Large intestine (tissue), 3 donors: ENCODE data around the gene ATP2C2. TPM values are rescaled to one million over a fixed set of nuclear protein-coding genes. Genes with fewer than 3 reads are reported as not detected.
"Not testable (repeated sequence)": the region's sequence is repeated elsewhere in the genome, so short reads cannot be mapped to it uniquely, and the experiment has no call there.

ENCODE experiments used
- DNase-seq, 2 donors: peaks; one replicate each; pipeline versions ENCODE4 v3.0.0 to v3.0.0-alpha.2; 2013
- H3K27ac ChIP-seq: one replicate; pipeline ENCODE4 v1.5.1; 2013; ENCODE audit warnings: low read length
- H3K27me3 ChIP-seq: 2 replicates; pipeline ENCODE4 v1.6.1; 2013; ENCODE audit warnings: low read length; ENCODE audit not compliant: control insufficient read depth, insufficient read depth
- H3K36me3 ChIP-seq: 2 replicates; pipeline ENCODE4 v1.6.1; 2013; ENCODE audit warnings: low read length; ENCODE audit not compliant: control insufficient read depth, insufficient read depth
- H3K4me1 ChIP-seq: one replicate; pipeline ENCODE4 v1.6.1; 2013; ENCODE audit warnings: low read length; ENCODE audit not compliant: control insufficient read depth, insufficient read depth
- H3K4me3 ChIP-seq: one replicate; pipeline ENCODE4 v1.5.1; 2013; ENCODE audit warnings: low read length
- H3K9me3 ChIP-seq: one replicate; pipeline ENCODE4 v1.6.1; 2013; ENCODE audit warnings: mild to moderate bottlenecking, low read depth, low read length, moderate library complexity; ENCODE audit not compliant: control insufficient read depth
- WGBS: methylation state at CpG from one replicate; pipeline ENCODE4 v1.1.5; 2013; ENCODE audit warnings: low lambda C conversion rate; ENCODE audit not compliant: insufficient coverage; 5-methylcytosine and 5-hydroxymethylcytosine counted together
- polyA plus RNA-seq: library from polyadenylated mRNA; unstranded; fragments of 120-200 nt; gene quantifications from one replicate; pipeline ENCODE4 v1.2.1, GENCODE V29; 2013

ATP2C2 gene
- polyA plus RNA-seq, 1 donor, result 17.4 TPM

DNA sequence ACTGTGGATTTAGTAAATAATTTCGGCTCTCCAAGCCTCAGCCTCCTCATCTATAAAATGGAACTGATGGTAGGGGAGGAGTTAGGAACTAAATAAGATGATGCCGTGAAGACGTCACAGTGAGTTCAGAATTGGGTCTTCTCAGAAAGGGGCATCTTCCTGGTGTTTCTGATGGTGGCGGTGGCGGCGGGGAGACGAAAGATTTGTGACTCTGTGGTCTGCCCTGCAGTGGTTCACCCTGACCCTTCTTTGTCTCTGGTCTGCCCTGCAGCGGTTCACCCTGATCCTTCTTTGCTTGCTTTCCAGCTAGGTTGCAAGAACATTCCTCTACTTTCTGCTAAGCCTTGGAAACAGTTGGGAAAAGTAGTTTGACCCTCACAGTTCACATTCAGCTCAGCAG, 39.3 kb upstream of the ATP2C2 start:
- H3K27ac ChIP-seq, result no peak overlapping the region
- no peaks in the 10 kb centered on the region for H3K27me3 ChIP-seq
- no peaks in the 10 kb centered on the region for H3K4me1 ChIP-seq
- H3K9me3 ChIP-seq, result no peaks in the 10 kb centered on the region
- no CpG with 5 or more reads among the region's 8 CpGs for WGBS
- H3K4me3 ChIP-seq, result no peak overlapping the region
- DNase-seq, result no peak
- H3K36me3 ChIP-seq, result no peaks in the 10 kb centered on the region

DNA sequence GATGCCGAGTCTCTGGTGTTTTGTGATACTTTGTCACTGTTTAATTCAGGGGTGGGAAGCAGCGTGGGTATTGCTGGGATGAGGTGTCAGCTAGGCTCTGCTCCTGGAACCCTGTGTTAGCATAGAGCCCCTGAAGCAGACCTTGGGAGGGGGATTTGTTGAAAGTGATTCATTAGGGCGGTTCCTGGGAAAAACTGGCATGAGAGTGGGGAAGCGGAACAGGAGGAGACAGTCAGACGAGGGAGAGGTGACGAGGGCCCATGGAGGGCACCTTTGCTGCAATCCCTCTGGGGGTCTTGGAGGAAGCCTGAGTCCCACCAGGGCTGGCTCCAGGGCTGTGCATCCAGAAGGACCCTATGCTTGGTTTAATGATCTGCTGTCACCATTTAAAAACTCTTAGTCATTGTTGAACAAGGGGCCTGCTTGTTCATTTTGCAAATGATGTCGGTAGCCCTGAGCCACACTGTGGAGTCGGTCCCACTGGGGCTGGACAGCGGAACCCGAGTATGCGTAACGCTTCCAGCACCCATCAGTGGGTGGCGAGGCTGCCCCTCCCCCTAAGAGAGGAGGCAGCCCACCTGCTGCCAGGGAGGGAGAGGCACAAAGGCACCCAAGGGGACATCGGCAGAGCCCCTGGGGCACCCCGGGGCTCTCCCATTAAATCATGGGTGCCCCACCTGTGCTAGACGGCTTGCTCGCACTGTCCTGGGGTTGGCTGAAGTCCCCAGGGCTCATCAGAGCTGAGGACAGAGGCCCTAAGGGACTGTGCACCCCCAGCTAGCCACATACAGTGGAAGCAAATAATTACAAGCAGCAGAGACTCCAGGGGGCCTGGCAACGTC, 38.3 kb upstream of the ATP2C2 start:
- Histone ChIP-seq H3K36me3 (no peaks in the 10 kb centered on the region), H3K27me3 (no peaks in the 10 kb centered on the region), H3K4me3 (no peak overlapping the region), H3K4me1 (no peaks in the 10 kb centered on the region), H3K27ac (no peak overlapping the region), H3K9me3 (no peaks in the 10 kb centered on the region)
- DNase-seq, result no peak
- no CpG with 5 or more reads among the region's 18 CpGs for WGBS

DNA sequence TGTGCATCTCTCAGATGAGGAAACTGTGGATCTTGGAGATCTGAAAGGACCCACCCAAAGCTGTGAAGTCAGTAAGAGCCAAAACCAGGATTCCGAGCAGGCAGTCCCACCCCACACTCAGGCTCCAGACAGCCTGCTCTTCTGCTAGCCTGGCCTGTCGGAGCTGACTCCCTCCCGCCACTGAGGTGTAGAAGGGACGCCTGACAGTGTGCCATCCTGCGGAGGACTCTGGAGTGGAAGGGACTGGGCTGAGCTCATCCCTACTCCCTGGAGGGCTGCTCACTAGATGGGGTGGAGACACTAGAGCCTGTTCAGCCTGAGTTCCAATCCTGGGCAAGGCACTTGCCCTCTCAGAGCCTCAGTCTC, 37.7 kb upstream of the ATP2C2 start:
- WGBS, result no CpG with 5 or more reads among the region's 5 CpGs
- Histone ChIP-seq H3K27ac (no peak overlapping the region), H3K27me3 (no peaks in the 10 kb centered on the region), H3K4me3 (no peak overlapping the region), H3K36me3 (no peaks in the 10 kb centered on the region), H3K9me3 (no peaks in the 10 kb centered on the region), H3K4me1 (no peaks in the 10 kb centered on the region)
- no peak for DNase-seq

DNA sequence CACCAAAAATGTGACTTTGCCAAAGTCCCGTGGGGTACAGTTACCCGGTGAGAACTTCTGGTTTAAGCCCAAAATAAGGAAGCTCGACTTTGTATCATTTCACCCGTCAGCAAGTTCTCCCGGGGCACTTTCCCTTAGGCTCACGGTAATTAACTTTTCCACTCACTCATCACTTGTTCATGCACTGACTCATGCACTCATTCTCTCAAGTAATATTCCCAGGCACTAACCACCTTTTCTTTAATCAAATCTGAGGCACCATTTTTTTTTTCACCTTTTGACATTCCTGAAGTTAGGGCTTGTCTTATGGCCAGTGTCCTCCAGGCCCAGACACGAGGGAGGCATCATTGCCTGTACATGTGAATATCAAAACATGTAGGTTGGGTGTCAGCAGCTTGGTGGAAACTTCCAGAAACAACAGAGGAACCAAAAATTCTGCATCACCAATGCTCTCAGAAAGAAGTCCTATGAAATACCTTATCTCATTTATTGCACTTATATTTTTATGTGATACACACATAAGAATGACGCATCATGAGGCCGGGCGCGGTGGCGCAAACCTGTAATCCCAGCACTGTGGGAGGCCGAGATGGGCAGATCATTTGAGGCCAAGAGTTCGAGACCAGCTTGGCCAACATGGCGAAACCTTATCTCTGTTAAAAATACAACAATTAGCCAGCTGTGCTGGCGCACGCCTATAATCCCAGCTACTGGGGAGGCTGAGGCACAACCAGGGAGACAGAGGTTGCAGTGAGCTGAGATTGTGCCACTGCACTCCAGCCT, 36.1 kb upstream of the ATP2C2 start:
- Histone ChIP-seq H3K27ac (no peak overlapping the region), H3K9me3 (no peaks in the 10 kb centered on the region), H3K27me3 (no peaks in the 10 kb centered on the region), H3K4me3 (no peak overlapping the region), H3K4me1 (no peaks in the 10 kb centered on the region), H3K36me3 (no peaks in the 10 kb centered on the region)
- no peak for DNase-seq
- WGBS, result 77% methylated on average over 5 of the region's 17 CpGs

DNA sequence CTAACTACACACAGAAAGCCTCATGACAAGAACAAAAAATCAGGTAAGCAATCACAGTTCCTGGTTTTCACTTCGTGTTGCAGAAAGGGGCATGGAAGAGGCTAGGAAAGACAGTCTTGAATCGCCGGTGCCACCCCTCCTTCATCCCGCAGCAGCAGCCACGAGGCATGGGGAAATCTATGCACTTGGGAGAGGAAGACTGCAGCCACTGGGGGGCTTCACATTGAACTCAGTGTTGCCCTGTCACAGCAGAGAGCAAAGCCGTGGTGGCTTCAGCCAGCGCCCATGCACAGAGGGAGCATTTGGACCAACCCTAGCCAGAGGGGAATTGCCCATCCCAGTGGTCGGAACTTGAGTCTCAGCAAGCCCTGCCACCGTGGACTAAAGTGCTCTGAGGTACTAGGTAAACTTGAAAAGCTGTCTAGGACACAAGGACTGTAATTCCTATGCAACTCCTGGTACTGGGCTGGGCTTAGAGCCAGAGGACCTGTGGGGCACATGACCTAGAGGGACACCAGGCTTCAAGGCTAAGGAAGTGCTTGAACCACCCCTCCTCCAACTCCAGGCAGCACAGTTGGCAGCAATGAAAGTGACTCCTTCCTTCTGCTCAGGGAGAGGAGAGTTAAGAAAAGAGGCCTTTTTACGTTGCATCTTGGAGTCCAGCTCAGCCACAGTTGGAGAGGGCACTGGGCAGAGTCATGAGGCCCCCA, 35.2 kb upstream of the ATP2C2 start:
- no peaks in the 10 kb centered on the region for H3K9me3 ChIP-seq
- no peak overlapping the region for H3K27ac ChIP-seq
- DNase-seq, result peak in 1 of 2 donors; percentile 15
- H3K4me3 ChIP-seq, result no peak overlapping the region
- no peaks in the 10 kb centered on the region for H3K27me3 ChIP-seq
- H3K4me1 ChIP-seq, result no peaks in the 10 kb centered on the region
- H3K36me3 ChIP-seq, result no peaks in the 10 kb centered on the region
- no CpG with 5 or more reads among the region's 10 CpGs for WGBS

DNA sequence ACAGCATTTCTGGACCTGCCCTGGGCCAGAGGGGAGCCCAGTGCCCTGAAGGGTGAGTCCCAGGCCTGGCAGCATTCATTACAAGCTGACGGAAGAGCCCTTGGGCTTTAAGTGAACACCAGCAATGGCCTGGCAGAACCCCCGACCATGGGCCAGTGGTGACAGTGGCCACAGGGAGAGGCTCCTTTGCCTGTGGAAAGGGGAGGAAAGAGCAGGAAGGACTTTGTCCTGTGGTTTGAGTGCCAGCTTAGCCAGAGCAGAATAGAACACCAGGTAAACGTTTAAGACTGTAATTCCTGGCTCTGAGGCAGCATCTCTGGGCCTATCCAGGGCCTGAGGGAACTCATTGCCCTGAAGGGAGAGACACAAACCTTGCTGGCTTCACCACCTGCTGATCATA, 34.3 kb upstream of the ATP2C2 start:
- WGBS, result no CpG with 5 or more reads among the region's 3 CpGs

DNA sequence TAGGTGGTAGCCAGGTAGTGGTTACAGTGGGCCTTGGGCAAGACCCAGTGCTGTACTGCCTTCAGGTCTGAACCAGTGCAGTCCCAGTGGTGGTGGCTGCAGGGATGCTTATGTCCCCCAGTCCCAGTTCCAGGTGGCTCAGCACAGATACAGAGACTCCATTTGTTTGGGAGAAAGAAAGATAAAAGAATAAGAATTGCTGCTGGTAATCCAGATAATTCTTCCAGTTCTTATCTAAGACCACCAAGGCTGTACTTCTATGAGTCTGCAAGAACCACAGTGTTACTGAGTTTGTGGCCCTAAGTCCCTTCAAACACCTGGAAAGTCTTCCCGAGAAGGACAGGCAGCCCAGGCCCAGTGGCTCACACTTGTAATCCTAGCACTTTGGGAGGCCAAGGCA, 33.9 kb upstream of the ATP2C2 start:
- H3K9me3 ChIP-seq, result no peaks in the 10 kb centered on the region
- H3K36me3 ChIP-seq, result no peaks in the 10 kb centered on the region
- no peak overlapping the region for H3K4me3 ChIP-seq
- DNase-seq, result no peak
- H3K27me3 ChIP-seq, result no peaks in the 10 kb centered on the region
- H3K4me1 ChIP-seq, result no peaks in the 10 kb centered on the region
- no CpG with 5 or more reads among the region's 1 CpG for WGBS
- H3K27ac ChIP-seq, result no peak overlapping the region

More for the DNA sequence above, 34.3 kb upstream of the ATP2C2 start:
- Histone ChIP-seq H3K4me1 (no peaks in the 10 kb centered on the region), H3K4me3 (no peak overlapping the region), H3K27ac (no peak overlapping the region), H3K9me3 (no peaks in the 10 kb centered on the region), H3K36me3 (no peaks in the 10 kb centered on the region), H3K27me3 (no peaks in the 10 kb centered on the region)
- DNase-seq, result peak in 1 of 2 donors; percentile 15

DNA sequence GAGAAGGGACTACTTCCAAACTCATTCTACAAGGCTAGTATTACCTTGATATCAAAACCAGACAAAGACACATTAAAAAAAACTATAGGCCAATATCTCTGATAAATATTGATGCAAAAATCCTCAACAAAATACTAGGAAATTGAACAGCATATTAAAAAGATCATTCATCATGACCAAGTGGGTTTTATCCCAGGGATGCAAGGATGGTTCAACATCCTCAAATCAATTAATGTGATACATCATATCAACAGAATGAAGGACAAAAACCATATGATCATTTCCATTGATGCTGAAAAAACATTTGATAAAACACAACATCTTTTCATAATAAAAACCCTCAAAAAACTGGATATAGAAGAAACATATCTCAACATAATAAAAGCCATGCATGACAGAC, 31.1 kb upstream of the ATP2C2 start:
- H3K27me3 ChIP-seq, H3K9me3 ChIP-seq, DNase-seq, H3K4me3 ChIP-seq, H3K27ac ChIP-seq, H3K4me1 ChIP-seq, H3K36me3 ChIP-seq: not testable (repeated sequence)

DNA sequence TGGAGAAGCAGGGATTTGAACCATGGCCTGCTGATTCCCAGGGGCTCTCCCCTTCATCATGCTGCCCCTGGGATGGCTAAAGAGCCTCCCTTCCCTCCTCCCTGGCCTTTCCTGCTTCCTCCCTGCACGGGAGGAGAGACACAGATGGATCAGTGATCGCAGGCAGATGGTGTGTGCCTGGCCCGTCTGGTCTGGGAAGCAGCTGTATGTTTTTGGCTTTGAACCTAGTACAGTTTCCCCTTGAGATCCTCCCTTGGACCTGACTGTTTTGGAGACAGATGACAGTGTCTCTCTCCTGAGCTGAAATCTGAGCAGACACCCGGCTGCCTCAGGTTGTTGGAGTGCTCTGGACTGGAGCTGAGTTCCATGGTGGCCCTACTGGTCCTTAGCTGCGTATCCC, 29.0 kb upstream of the ATP2C2 start:
- no peak for DNase-seq

DNA sequence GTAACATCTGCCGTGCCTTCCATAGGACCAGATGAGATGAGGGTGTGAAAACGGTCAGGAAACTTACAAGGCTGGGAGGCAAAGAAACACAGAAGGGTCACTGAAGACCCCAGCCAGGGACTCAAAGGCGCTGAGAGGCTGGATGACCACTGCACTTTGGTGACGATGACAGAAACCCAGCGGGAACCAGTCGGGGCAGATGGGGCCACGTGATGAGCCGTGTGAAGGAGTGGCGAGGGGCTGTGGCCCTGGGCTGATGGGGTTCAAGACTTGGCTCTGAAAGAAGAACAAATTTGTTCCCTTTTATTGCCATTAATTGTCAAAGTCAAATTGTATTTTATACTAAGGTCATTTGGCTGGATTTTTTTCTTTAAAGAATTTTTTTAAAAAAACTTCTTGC, 28.6 kb upstream of the ATP2C2 start:
- Histone ChIP-seq H3K27me3 (no peaks in the 10 kb centered on the region), H3K4me1 (no peaks in the 10 kb centered on the region), H3K27ac (no peak overlapping the region), H3K4me3 (no peak overlapping the region), H3K9me3 (no peaks in the 10 kb centered on the region), H3K36me3 (no peaks in the 10 kb centered on the region)
- DNase-seq, result no peak
- WGBS, result 90% methylated on average over 2 of the region's 9 CpGs

More for the DNA sequence above, 29.0 kb upstream of the ATP2C2 start:
- Histone ChIP-seq H3K36me3 (no peaks in the 10 kb centered on the region), H3K4me1 (no peaks in the 10 kb centered on the region), H3K4me3 (no peak overlapping the region), H3K9me3 (no peaks in the 10 kb centered on the region), H3K27ac (no peak overlapping the region), H3K27me3 (no peaks in the 10 kb centered on the region)
- no CpG with 5 or more reads among the region's 5 CpGs for WGBS
